GM23248 (cell line): ENCODE data around the gene DERA. TPM values are rescaled to one million over a fixed set of nuclear protein-coding genes. Genes with fewer than 3 reads are reported as not detected.
"Not testable (repeated sequence)": the region's sequence is repeated elsewhere in the genome, so short reads cannot be mapped to it uniquely, and the experiment has no call there.

Source experiments
- DNase-seq: peaks from one replicate; pipeline ENCODE4 v3.0.0-alpha.2; 2015
- H2AFZ ChIP-seq: fragments of 200-600 bp; sonication (generic); 2 replicates; pipeline ENCODE4 v1.6.1; 2016; ENCODE audit warnings: antibody characterized with exemption
- H3F3A ChIP-seq: fragments of 200-600 bp; sonication (generic); 2 replicates; pipeline ENCODE4 v1.6.1; 2016; ENCODE audit warnings: mild to moderate bottlenecking, antibody characterized with exemption, mixed run types; ENCODE audit not compliant: insufficient read depth
- H3K27ac ChIP-seq: fragments of 200-600 bp; sonication (generic); 2 replicates; pipeline ENCODE4 v1.5.1; 2016; ENCODE audit warnings: mild to moderate bottlenecking
- H3K27me3 ChIP-seq: fragments of 200-600 bp; sonication (generic); replicated peaks from 2 replicates; pipeline ENCODE4 v1.6.1; 2016; ENCODE audit warnings: mild to moderate bottlenecking; ENCODE audit not compliant: insufficient read depth
- H3K36me3 ChIP-seq: fragments of 200-600 bp; sonication (generic); 2 replicates; pipeline ENCODE4 v1.6.1; 2016; ENCODE audit warnings: low read depth, mild to moderate bottlenecking
- H3K4me1 ChIP-seq: fragments of 200-600 bp; sonication (generic); 2 replicates; pipeline ENCODE4 v1.6.1; 2016; ENCODE audit warnings: mild to moderate bottlenecking; ENCODE audit not compliant: insufficient read depth
- H3K4me2 ChIP-seq: fragments of 200-600 bp; sonication (generic); one replicate; pipeline ENCODE4 v1.6.1; 2016; ENCODE audit warnings: mild to moderate bottlenecking; ENCODE audit not compliant: unreplicated experiment
- H3K4me3 ChIP-seq: fragments of 200-600 bp; sonication (generic); 2 replicates; pipeline ENCODE4 v1.5.1; 2016; ENCODE audit warnings: mild to moderate bottlenecking
- H3K79me2 ChIP-seq: fragments of 200-600 bp; sonication (generic); 2 replicates; pipeline ENCODE4 v1.6.1; 2016; ENCODE audit warnings: mild to moderate bottlenecking; ENCODE audit not compliant: insufficient read depth
- H3K9ac ChIP-seq: fragments of 200-600 bp; sonication (generic); 2 replicates; pipeline ENCODE4 v1.6.1; 2016; ENCODE audit warnings: mild to moderate bottlenecking
- H3K9me2 ChIP-seq: fragments of 200-600 bp; sonication (generic); 2 replicates; pipeline ENCODE4 v1.6.1; 2016; ENCODE audit warnings: mixed run types, mild to moderate bottlenecking, moderate library complexity; ENCODE audit not compliant: insufficient read depth
- H3K9me3 ChIP-seq: fragments of 200-600 bp; sonication (generic); one replicate; pipeline ENCODE4 v1.6.1; 2017; ENCODE audit warnings: low read depth
- H4K20me1 ChIP-seq: fragments of 200-600 bp; sonication (generic); 2 replicates; pipeline ENCODE4 v1.6.0; 2016; ENCODE audit not compliant: insufficient read depth
- EZH2 ChIP-seq: fragments of 200-600 bp; sonication (generic); IDR thresholded peaks from 2 replicates; pipeline ENCODE4 v1.6.1; 2018; ENCODE audit warnings: antibody characterized with exemption, mild to moderate bottlenecking; ENCODE audit not compliant: insufficient read depth, poor library complexity, severe bottlenecking
- EZH2phosphoT487 ChIP-seq: fragments of 200-600 bp; sonication (generic); IDR thresholded peaks from 2 replicates; pipeline ENCODE4 v1.6.1; 2018; ENCODE audit warnings: antibody characterized with exemption, moderate library complexity, mild to moderate bottlenecking, low read depth; ENCODE audit not compliant: insufficient read depth
- WGBS, 2 experiments: methylation state at CpG; one replicate each; pipeline ENCODE4 v1.1.6; 2015 to 2017; ENCODE audit warnings: low lambda C conversion rate in 2 of 2, low coverage in 1 of 2; ENCODE audit errors: missing lambda C conversion rate in 2 of 2; 5-methylcytosine and 5-hydroxymethylcytosine counted together
- in situ Hi-C: fragments of 300-500 bp; cut with MboI; formaldehyde crosslinking; loops from 2 replicates; pipeline ENCODE4 v1.15.0; 2020
- polyA plus RNA-seq: library from polyadenylated mRNA; unstranded; fragments of >200 nt; fragmentation: Nextera tagmentation; extraction: Ambion mirVana; gene quantifications from 2 replicates; pipeline ENCODE4 v1.2.1, GENCODE V29; 2016
- total RNA-seq: library from RNA; depleted of rRNA; stranded (reverse); fragments of >200 nt; shearing (Covaris generic); gene quantifications from 2 replicates; pipeline ENCODE4 v1.2.3, GENCODE V29; 2014

Gene DERA
- total and polyA plus RNA-seq, 2 experiments from 2014 or later = 47.3 to 70.5 TPM

DNA sequence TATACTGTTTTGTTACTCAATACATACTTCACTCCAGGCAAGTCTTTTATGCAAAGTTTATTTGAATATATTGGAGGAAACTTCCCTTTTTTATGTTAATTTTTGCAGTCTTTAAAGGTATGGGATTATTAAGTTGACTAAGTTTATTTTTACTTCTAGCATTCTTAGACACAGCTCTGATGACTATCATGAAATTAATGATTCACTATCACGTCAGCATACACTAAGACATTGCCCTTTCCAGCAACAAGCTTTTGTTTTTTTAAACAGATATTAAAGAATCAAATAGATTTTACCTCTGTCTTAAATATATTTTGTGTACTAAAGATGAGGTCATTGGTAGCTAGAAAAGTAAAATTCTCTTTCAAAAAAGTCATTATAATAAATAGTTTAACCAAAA is 52.1 kb downstream of the DERA start:
- peak; percentile 81 for DNase-seq
- H2AFZ ChIP-seq = no peak overlapping the region
- H3K9me3 ChIP-seq = no peaks in the 10 kb centered on the region
- no peaks in the 10 kb centered on the region for H3K27me3 ChIP-seq
- no peaks in the 10 kb centered on the region for H3K9me2 ChIP-seq
- no peak overlapping the region; the same call in 1 of the 2 replicates for H3K4me3 ChIP-seq
- no peak overlapping the region for H3K9ac ChIP-seq
- peaks cover 27% of the 10 kb centered on the region for H3F3A ChIP-seq
- in situ Hi-C loops = no loop called here
- peak overlapping the region; percentile 37 for H3K27ac ChIP-seq
- H3K4me2 ChIP-seq = peak overlapping the region; percentile 69
- TF ChIP-seq EZH2phosphoT487 (no peak), EZH2 (no peak)
- H4K20me1 ChIP-seq = no peaks in the 10 kb centered on the region
- peaks cover 12% of the 10 kb centered on the region; the same call in 1 of the 2 replicates for H3K36me3 ChIP-seq
- H3K4me1 ChIP-seq = peaks cover 35% of the 10 kb centered on the region
- WGBS, 2 experiments = 0 to 2% methylated on average over 1 of the region's 1 CpG
- no peaks in the 10 kb centered on the region for H3K79me2 ChIP-seq

DNA sequence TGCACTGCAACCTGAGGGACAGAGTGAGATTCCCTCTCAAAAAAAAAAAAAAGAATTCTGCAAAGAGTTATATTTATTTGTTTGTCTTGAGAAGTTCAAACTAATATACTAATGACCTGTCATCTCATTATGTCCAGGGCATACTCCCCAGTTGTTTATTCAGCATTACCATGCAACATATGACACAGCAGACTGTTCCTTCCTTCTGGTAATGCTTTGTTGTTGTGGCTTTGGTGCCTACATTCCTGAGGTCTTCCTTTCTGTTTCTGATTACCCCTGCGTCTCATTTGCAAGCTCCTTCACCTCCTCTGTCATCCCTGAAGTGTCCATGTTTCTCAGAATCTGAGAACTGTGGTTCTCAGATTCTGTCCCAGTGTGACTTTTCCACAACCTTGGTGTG is 55.3 kb downstream of the DERA start:
- no peak for TF ChIP-seq EZH2
- peak; percentile 88 for TF ChIP-seq EZH2phosphoT487
- Histone ChIP-seq H3K79me2 (no peaks in the 10 kb centered on the region), H3K4me2 (no peak overlapping the region)

DNA sequence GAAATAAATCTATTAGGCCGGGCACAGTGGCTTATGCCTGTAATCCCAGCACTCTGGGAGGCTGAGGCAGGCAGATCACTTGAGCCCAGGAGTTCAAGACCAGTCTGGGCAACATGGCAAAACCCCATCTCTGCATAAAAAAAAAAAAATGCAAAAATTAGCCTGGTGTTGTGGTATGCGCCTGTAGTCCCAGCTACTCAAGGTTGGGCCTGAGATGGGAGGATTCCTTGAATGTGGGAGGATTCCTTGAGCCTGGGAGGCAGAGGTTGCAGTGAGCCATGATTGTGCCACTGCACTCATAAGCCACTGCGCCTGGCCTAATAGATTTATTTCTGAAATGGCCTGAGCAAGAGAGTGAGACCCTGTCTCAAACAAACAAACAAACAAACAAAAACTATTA is 55.9 kb downstream of the DERA start:
- H3K9ac ChIP-seq, in situ Hi-C loops, H3K36me3 ChIP-seq, H3K27me3 ChIP-seq, H3K9me3 ChIP-seq, H4K20me1 ChIP-seq, H3K4me3 ChIP-seq, H3K4me2 ChIP-seq, DNase-seq, H3K9me2 ChIP-seq, H2AFZ ChIP-seq, H3K79me2 ChIP-seq: not testable (repeated sequence)
- Histone ChIP-seq H3K4me1 (peaks cover 35% of the 10 kb centered on the region), H3F3A (peaks cover 26% of the 10 kb centered on the region), H3K27ac (peak overlapping the region; percentile 43)
- 98 to 99% methylated on average over 3 of the region's 3 CpGs for WGBS, 2 experiments

More for the DNA sequence above, 55.3 kb downstream of the DERA start:
- Histone ChIP-seq H3K9ac (no peak overlapping the region), H3K27ac (peak overlapping the region; percentile 43), H2AFZ (no peak overlapping the region), H4K20me1 (no peaks in the 10 kb centered on the region), H3K9me2 (no peaks in the 10 kb centered on the region), H3K4me1 (peaks cover 35% of the 10 kb centered on the region), H3K9me3 (no peaks in the 10 kb centered on the region), H3K4me3 (no peak overlapping the region), H3K36me3 (0 out of 2 replicates have a peak, but pooled peaks cover 5% of the 10 kb centered on the region), H3F3A (peaks cover 27% of the 10 kb centered on the region), H3K27me3 (no peaks in the 10 kb centered on the region)
- peak; percentile 78 for DNase-seq
- WGBS, 2 experiments = 0% methylated on average over 1 of the region's 1 CpG
- in situ Hi-C loops = no loop called here

DNA sequence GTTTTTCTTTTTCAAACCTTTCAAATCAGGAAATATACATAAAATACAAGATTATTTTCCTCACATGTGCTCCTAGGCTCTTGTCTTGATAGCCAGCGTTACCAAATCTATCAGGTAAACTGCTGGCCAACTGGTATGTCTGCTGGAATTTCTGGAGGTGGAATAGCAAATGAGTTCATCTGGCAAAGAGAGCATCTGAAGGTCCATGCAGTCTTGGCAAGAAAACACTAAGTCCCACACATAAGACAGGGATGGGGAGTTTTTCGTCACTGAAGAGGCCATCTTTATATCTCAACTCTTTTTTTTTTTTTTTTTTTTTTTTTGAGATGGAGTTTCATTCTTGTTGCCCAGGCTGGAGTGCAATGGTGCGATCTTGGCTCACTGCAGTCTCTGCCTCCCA is 60.1 kb downstream of the DERA start:
- H3K36me3 ChIP-seq = no peaks in the 10 kb centered on the region
- TF ChIP-seq EZH2phosphoT487 (no peak), EZH2 (no peak)
- 57 to 59% methylated on average over 3 of the region's 3 CpGs for WGBS, 2 experiments

DNA sequence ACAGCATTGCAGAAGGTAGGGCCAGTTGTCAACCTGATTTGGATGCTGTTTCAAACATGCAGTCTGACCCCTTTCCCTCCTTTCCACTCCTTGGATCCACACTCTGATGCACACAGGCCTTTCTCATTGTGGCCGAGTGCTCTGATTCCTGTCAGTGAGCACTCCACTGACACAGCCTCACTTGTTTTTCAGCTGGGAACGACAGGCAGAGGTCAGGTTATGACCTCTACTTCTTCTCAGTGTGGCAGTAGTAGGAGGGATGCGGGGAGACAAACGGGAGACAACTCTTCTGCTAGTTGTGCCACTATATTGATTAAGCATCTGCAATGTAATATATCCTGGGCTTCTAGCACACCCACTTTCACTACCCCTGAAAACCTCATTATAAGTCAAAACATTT is 61.8 kb downstream of the DERA start:
- no peak overlapping the region for H3K27ac ChIP-seq
- no peak overlapping the region for H3K4me2 ChIP-seq
- H3K79me2 ChIP-seq = no peaks in the 10 kb centered on the region
- H4K20me1 ChIP-seq = no peaks in the 10 kb centered on the region
- H3K9me2 ChIP-seq = no peaks in the 10 kb centered on the region
- no peak overlapping the region for H3K9ac ChIP-seq
- peaks cover 5% of the 10 kb centered on the region for H3K4me1 ChIP-seq
- no peaks in the 10 kb centered on the region for H3K27me3 ChIP-seq
- H3K36me3 ChIP-seq = no peaks in the 10 kb centered on the region
- H3F3A ChIP-seq = peaks cover 6% of the 10 kb centered on the region
- H3K4me3 ChIP-seq = no peak overlapping the region
- no peaks in the 10 kb centered on the region for H3K9me3 ChIP-seq
- TF ChIP-seq EZH2 (no peak), EZH2phosphoT487 (no peak)
- WGBS, 2 experiments = 86 to 88% methylated on average over 4 of the region's 4 CpGs
- no peak for DNase-seq
- H2AFZ ChIP-seq = no peak overlapping the region
- in situ Hi-C loops = no loop called here

More for the DNA sequence above, 60.1 kb downstream of the DERA start:
- no peaks in the 10 kb centered on the region for H3K9me3 ChIP-seq
- H3K4me2 ChIP-seq = no peak overlapping the region
- no peaks in the 10 kb centered on the region for H4K20me1 ChIP-seq
- no peak overlapping the region for H3K9ac ChIP-seq
- H3K4me1 ChIP-seq = peaks cover 10% of the 10 kb centered on the region
- no peaks in the 10 kb centered on the region for H3K27me3 ChIP-seq
- DNase-seq = no peak
- H3K79me2 ChIP-seq = no peaks in the 10 kb centered on the region
- H3K27ac ChIP-seq = no peak overlapping the region
- H2AFZ ChIP-seq = no peak overlapping the region
- peaks cover 9% of the 10 kb centered on the region; the same call in 1 of the 2 replicates for H3F3A ChIP-seq
- H3K4me3 ChIP-seq = no peak overlapping the region
- in situ Hi-C loops = no loop called here
- no peaks in the 10 kb centered on the region for H3K9me2 ChIP-seq
